AG09309 (cell line): ENCODE results near the gene MAP6D1.

Experiments used
- DNase-seq: peaks from one replicate; pipeline ENCODE4 v3.0.0-alpha.2; 2010; ENCODE audit warnings: low read depth
- H3K4me3 ChIP-seq: 2 replicates; pipeline ENCODE4 v1.5.1; 2011; ENCODE audit warnings: mild to moderate bottlenecking, low read depth, low read length, moderate library complexity; ENCODE audit not compliant: control insufficient read depth
- TF ChIP-seq, protein P1 (sequence below): IDR thresholded peaks from 2 replicates; pipeline ENCODE4 v1.5.1; 2011; ENCODE audit warnings: mild to moderate bottlenecking, low read depth, low read length, inconsistent platforms; ENCODE audit not compliant: insufficient read depth, control insufficient read depth; ENCODE audit errors: missing control alignments

MAP6D1 gene

GRCh38 chr3:183837894-183838293, 12.5 kb upstream of the MAP6D1 start:
- TF ChIP-seq, protein P1, sequence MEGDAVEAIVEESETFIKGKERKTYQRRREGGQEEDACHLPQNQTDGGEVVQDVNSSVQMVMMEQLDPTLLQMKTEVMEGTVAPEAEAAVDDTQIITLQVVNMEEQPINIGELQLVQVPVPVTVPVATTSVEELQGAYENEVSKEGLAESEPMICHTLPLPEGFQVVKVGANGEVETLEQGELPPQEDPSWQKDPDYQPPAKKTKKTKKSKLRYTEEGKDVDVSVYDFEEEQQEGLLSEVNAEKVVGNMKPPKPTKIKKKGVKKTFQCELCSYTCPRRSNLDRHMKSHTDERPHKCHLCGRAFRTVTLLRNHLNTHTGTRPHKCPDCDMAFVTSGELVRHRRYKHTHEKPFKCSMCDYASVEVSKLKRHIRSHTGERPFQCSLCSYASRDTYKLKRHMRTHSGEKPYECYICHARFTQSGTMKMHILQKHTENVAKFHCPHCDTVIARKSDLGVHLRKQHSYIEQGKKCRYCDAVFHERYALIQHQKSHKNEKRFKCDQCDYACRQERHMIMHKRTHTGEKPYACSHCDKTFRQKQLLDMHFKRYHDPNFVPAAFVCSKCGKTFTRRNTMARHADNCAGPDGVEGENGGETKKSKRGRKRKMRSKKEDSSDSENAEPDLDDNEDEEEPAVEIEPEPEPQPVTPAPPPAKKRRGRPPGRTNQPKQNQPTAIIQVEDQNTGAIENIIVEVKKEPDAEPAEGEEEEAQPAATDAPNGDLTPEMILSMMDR = no peak

DNA sequence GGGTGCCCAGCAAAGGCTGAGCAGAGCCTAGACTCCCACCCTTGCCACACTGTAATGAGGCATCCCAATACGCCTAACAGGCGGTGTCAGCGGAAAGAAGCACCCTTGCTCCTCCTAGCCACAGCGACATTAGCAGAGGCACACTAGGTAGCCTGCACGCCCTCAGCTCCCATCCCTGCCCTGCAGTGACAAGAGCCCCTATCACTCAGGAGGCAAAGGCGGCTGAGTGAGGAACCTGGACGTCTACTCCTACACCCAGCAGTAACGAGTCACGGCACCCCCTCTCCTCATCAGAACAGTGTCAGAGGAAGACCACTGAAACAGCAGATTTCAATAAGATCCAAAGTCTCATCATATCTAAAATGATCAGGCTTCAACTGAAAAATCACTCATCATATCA, 12.0 kb upstream of the MAP6D1 start:
- TF ChIP-seq, protein P1 = no peak
- H3K4me3 ChIP-seq = no peak overlapping the region
- no peak for DNase-seq

More at GRCh38 chr3:183837894-183838293, 12.5 kb upstream of the MAP6D1 start:
- H3K4me3 ChIP-seq = no peak overlapping the region
- no peak for DNase-seq

- DNase-seq = no peak
- H3K4me3 ChIP-seq = no peak overlapping the region
- TF ChIP-seq, protein P1 = no peak
Observed at GRCh38 chr3:183833516-183833915, 8.1 kb upstream of the MAP6D1 start.

- TF ChIP-seq, protein P1 = no peak
- no peak overlapping the region for H3K4me3 ChIP-seq
- DNase-seq = no peak
Observed at GRCh38 chr3:183830187-183830586, 4.8 kb upstream of the MAP6D1 start.

DNA sequence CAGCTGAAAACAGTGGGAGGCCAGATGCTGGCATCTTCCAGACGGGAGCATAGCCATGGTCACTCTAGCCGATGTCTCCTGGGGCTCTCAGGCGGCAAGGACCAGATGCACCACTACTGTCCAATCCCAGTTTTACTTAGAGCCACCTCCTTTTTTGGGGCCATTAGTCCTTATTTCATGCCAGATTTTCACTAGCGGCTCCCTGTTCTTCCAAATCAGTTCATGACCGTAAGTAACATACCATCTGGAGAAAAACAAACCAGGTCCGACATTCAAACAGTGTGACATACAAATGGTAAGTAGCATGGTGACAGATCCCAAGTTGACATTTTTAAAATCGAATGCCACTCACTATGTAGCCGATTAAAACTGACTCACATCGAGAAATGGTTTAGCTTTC, 4.1 kb upstream of the MAP6D1 start:
- no peak for DNase-seq
- H3K4me3 ChIP-seq = no peak overlapping the region
- TF ChIP-seq, protein P1 = no peak

DNA sequence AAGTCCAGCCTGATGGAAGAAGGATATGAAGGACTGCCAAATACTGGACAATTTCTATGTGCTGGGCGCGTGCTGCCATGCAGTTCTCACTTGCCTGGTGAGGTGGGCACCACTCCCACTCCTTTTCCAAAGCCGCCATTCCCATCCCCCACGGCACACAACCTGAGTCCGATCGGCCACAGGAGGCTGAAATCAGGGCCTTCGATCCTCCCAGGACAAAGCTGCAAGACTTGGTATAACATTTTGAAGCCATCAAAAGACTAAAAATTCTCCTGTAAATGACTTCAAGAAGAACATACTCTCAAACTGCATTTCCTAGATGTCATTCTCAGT, 3.1 kb upstream of the MAP6D1 start:
- no peak overlapping the region for H3K4me3 ChIP-seq
- DNase-seq = no peak
- TF ChIP-seq, protein P1 = no peak
